Mucosa of descending colon (tissue), 3 donors: ENCODE results near the gene RAPGEF2. TPM values are rescaled to one million over a fixed set of nuclear protein-coding genes. Genes with fewer than 3 reads are reported as not detected.

Experiments used
- ATAC-seq: fragments of 200-7000 bp; cut with Tn5 transposase; one replicate; pipeline ENCODE4 v1.9.1; 2020; ENCODE audit warnings: mild to moderate bottlenecking, moderate library complexity
- DNase-seq, 3 donors: peaks; one replicate each; pipeline ENCODE4 v3.0.0-alpha.2; 2020
- H3K36me3 ChIP-seq: fragments of 200-600 bp; one replicate; pipeline ENCODE4 v1.8.0; 2021; ENCODE audit warnings: low read depth, mild to moderate bottlenecking
- H3K4me1 ChIP-seq: fragments of 200-600 bp; one replicate; pipeline ENCODE4 v1.8.0; 2021; ENCODE audit warnings: low read depth, mild to moderate bottlenecking
- H3K4me3 ChIP-seq: fragments of 200-600 bp; one replicate; pipeline ENCODE4 v1.8.0; 2021; ENCODE audit warnings: mild to moderate bottlenecking
- H3K9me3 ChIP-seq: fragments of 200-600 bp; one replicate; pipeline ENCODE4 v1.8.0; 2021; ENCODE audit warnings: mild to moderate bottlenecking
- CTCF ChIP-seq: fragments of 200-600 bp; IDR thresholded peaks from one replicate; pipeline ENCODE4 v1.8.0; 2022; ENCODE audit warnings: antibody characterized with exemption, mild to moderate bottlenecking
- intact Hi-C, 2 donors: fragments of 100-400 bp; cut with DNase I in 1 of 2; cut with micrococcal nuclease in 1 of 2; formaldehyde crosslinking; loops; one replicate each; pipeline versions ENCODE4 v1.11.0 to v1.11.1; 2022; cut with DNase I, micrococcal nuclease
- total RNA-seq, 3 donors: library from RNA; stranded (reverse); fragmentation: NEBNext Ultra II Directional in 2 of 3; extraction: Animal tissue kit (Norgen Biotek cat#: 25700) in 2 of 3; gene quantifications; one replicate each; pipeline versions ENCODE4 v1.2.1 to v1.2.4, GENCODE V29; 2021 to 2023
- donor health status: DM: no; HTN: no; CAD: no; lungs with moderate emphysema.
- donor health status: DM: no; HTN: no; CAD: no.
- donor health status: DM: no; HTN: yes; CAD: no.

Gene RAPGEF2
- total RNA-seq, 3 donors from 2014 or later = 42.8 to 68.2 (median 55.1) TPM

GRCh38 chr4:159104694-159105414 lies 2.0 kb downstream of the RAPGEF2 start:
- DNase-seq = peak in 1 of 3 donors; percentile 22
- no peak for TF ChIP-seq CTCF
- peaks cover 22% of the 10 kb centered on the region for H3K4me1 ChIP-seq
- no peaks in the 10 kb centered on the region for H3K9me3 ChIP-seq
- H3K4me3 ChIP-seq = peak overlapping the region; percentile 79
- ATAC-seq = peak; percentile 2
- no peaks in the 10 kb centered on the region for H3K36me3 ChIP-seq
- intact Hi-C loops = no loop called here

GRCh38 chr4:159105761-159106243 lies 2.9 kb downstream of the RAPGEF2 start:
- DNase-seq (peak in 1 of 3 donors; percentile 14), ATAC-seq (no peak)
- TF ChIP-seq CTCF = no peak
- peaks cover 22% of the 10 kb centered on the region for H3K4me1 ChIP-seq
- no peaks in the 10 kb centered on the region for H3K9me3 ChIP-seq
- H3K36me3 ChIP-seq = no peaks in the 10 kb centered on the region
- H3K4me3 ChIP-seq = no peak overlapping the region
- intact Hi-C loops = no loop called here

- H3K9me3 ChIP-seq = no peaks in the 10 kb centered on the region
- no peak overlapping the region for H3K4me3 ChIP-seq
- no peak for TF ChIP-seq CTCF
- ATAC-seq (no peak), DNase-seq (no peak)
- no peaks in the 10 kb centered on the region for H3K36me3 ChIP-seq
- peaks cover 22% of the 10 kb centered on the region for H3K4me1 ChIP-seq
- intact Hi-C loops = no loop called here
Observed at GRCh38 chr4:159106636-159107035, 3.8 kb downstream of the RAPGEF2 start.

- Histone ChIP-seq H3K36me3 (no peaks in the 10 kb centered on the region), H3K9me3 (no peaks in the 10 kb centered on the region), H3K4me1 (peaks cover 22% of the 10 kb centered on the region), H3K4me3 (no peak overlapping the region)
- intact Hi-C loops = no loop called here
- no peak for ATAC-seq
- DNase-seq = no peak
- TF ChIP-seq CTCF = no peak
Observed at GRCh38 chr4:159107203-159107925, 4.5 kb downstream of the RAPGEF2 start.

GRCh38 chr4:159108124-159108523 lies 5.2 kb downstream of the RAPGEF2 start:
- no peak for DNase-seq
- TF ChIP-seq CTCF = no peak
- Histone ChIP-seq H3K4me3 (no peak overlapping the region), H3K4me1 (peaks cover 22% of the 10 kb centered on the region), H3K9me3 (no peaks in the 10 kb centered on the region), H3K36me3 (no peaks in the 10 kb centered on the region)
- intact Hi-C loops = no loop called here
- ATAC-seq = no peak
